Mesendoderm (in vitro differentiated cells): ENCODE measurements around the gene TRPM2.

Experiments used
- DNase-seq: peaks from one replicate; pipeline ENCODE4 v3.0.0; 2013
- H2AK5ac ChIP-seq: 2 replicates; pipeline ENCODE4 v1.6.1; 2013; ENCODE audit warnings: low read length, inconsistent platforms
- H2BK120ac ChIP-seq: 2 replicates; pipeline ENCODE4 v1.6.1; 2013; ENCODE audit warnings: low read depth, mild to moderate bottlenecking, low read length, moderate library complexity, mixed read lengths
- H2BK15ac ChIP-seq: replicated peaks from 2 replicates; pipeline ENCODE4 v1.6.1; 2013; ENCODE audit warnings: low read depth, mild to moderate bottlenecking, moderate library complexity
- H2BK5ac ChIP-seq: 2 replicates; pipeline ENCODE4 v1.6.1; 2013; ENCODE audit warnings: low read length, inconsistent platforms
- H3K18ac ChIP-seq: 2 replicates; pipeline ENCODE4 v1.6.1; 2013; ENCODE audit warnings: mild to moderate bottlenecking, low read length, mixed read lengths
- H3K23ac ChIP-seq: one replicate; pipeline ENCODE4 v1.6.1; 2013; ENCODE audit warnings: low read length
- H3K27ac ChIP-seq: 2 replicates; pipeline ENCODE4 v1.5.1; 2013; ENCODE audit warnings: low read depth, mild to moderate bottlenecking, inconsistent platforms, low read length, moderate library complexity
- H3K27me3 ChIP-seq: 2 replicates; pipeline ENCODE4 v1.6.1; 2013; ENCODE audit warnings: low read length, control low read depth, mild to moderate bottlenecking, inconsistent platforms; ENCODE audit not compliant: insufficient read depth, poor library complexity
- H3K36me3 ChIP-seq: 2 replicates; pipeline ENCODE4 v1.6.1; 2013; ENCODE audit warnings: low read length, inconsistent platforms; ENCODE audit not compliant: control insufficient read depth, insufficient read depth
- H3K4ac ChIP-seq: one replicate; pipeline ENCODE4 v1.6.1; 2013; ENCODE audit warnings: low read depth, mild to moderate bottlenecking, low read length, moderate library complexity
- H3K4me1 ChIP-seq: 2 replicates; pipeline ENCODE4 v1.6.1; 2013; ENCODE audit warnings: low read depth, low read length, inconsistent platforms; ENCODE audit not compliant: control insufficient read depth
- H3K4me2 ChIP-seq: 2 replicates; pipeline ENCODE4 v1.6.1; 2013; ENCODE audit warnings: low read length
- H3K4me3 ChIP-seq: 2 replicates; pipeline ENCODE4 v1.5.1; 2013; ENCODE audit warnings: mild to moderate bottlenecking, low read length
- H3K56ac ChIP-seq: one replicate; pipeline ENCODE4 v1.6.1; 2013; ENCODE audit warnings: low read length
- H3K79me1 ChIP-seq: 2 replicates; pipeline ENCODE4 v1.6.1; 2013; ENCODE audit warnings: low read length, inconsistent platforms
- H3K79me2 ChIP-seq: 2 replicates; pipeline ENCODE4 v1.6.1; 2013; ENCODE audit warnings: mild to moderate bottlenecking, low read length; ENCODE audit not compliant: control insufficient read depth, insufficient read depth
- H3K9ac ChIP-seq: 2 replicates; pipeline ENCODE4 v1.6.1; 2013; ENCODE audit warnings: low read length, inconsistent platforms
- H4K5ac ChIP-seq: one replicate; pipeline ENCODE4 v1.6.1; 2013; ENCODE audit warnings: low read length
- H4K8ac ChIP-seq: one replicate; pipeline ENCODE4 v1.6.1; 2013; ENCODE audit warnings: low read depth, mild to moderate bottlenecking, control low read depth, low read length, moderate library complexity
- WGBS: extraction: QIAGEN DNeasy Blood & Tissue Kit; methylation state at CpG from one replicate; pipeline ENCODE4 v1.1.7; 2013; ENCODE audit warnings: low lambda C conversion rate, missing lambda C conversion rate; ENCODE audit not compliant: insufficient coverage; ENCODE audit errors: extremely low coverage; 5-methylcytosine and 5-hydroxymethylcytosine counted together

The TRPM2 gene

DNA sequence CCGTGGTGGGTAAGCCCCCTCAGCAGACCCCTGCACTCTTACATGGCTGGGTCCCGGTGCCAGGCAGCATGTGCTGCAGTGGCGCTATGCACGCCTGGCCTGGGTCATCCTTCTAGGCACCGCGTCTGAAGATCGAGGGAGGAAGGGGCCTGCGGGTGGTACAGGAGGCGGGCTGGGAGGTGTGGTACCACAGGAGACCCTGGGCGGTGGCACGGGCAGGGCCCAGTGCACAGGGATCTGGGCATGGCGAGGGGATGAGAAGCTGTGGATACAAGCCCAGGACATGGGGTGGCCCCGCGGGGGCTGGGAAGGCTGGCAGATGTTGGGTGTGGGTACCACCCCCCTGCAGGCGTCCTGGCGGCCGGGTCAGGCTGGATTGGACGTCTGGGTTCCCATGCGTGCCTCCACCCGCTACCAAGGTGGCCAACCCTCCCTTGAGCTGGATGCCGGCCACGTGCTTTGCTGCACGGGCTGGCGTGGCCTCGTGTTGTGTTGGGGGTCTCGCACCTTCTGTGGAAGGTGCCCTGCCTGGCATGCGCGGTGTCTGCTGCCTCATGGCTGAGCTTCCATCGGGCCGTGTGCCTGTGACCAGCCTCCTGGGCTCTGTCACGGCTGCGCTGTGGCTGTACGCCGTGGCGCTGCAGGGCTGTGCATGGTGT, 33.9 kb upstream of the TRPM2 start:
- no peak overlapping the region for H3K4ac ChIP-seq
- no peak overlapping the region for H3K9ac ChIP-seq
- H4K5ac ChIP-seq, result no peak overlapping the region
- no CpG with 5 or more reads among the region's 35 CpGs for WGBS
- no peaks in the 10 kb centered on the region for H3K4me1 ChIP-seq
- H3K18ac ChIP-seq, result no peak overlapping the region
- H3K36me3 ChIP-seq, result no peaks in the 10 kb centered on the region
- H2BK5ac ChIP-seq, result no peak overlapping the region
- no peaks in the 10 kb centered on the region for H3K79me2 ChIP-seq
- H3K27me3 ChIP-seq, result no peaks in the 10 kb centered on the region
- H3K79me1 ChIP-seq, result no peaks in the 10 kb centered on the region
- H2BK15ac ChIP-seq, result no peak overlapping the region
- H3K23ac ChIP-seq, result no peak overlapping the region
- H4K8ac ChIP-seq, result no peak overlapping the region
- no peak overlapping the region for H3K27ac ChIP-seq
- H2AK5ac ChIP-seq, result no peak overlapping the region
- no peak for DNase-seq
- H2BK120ac ChIP-seq, result no peak overlapping the region
- H3K56ac ChIP-seq, result no peak overlapping the region
- H3K4me2 ChIP-seq, result no peak overlapping the region
- H3K4me3 ChIP-seq, result no peak overlapping the region

DNA sequence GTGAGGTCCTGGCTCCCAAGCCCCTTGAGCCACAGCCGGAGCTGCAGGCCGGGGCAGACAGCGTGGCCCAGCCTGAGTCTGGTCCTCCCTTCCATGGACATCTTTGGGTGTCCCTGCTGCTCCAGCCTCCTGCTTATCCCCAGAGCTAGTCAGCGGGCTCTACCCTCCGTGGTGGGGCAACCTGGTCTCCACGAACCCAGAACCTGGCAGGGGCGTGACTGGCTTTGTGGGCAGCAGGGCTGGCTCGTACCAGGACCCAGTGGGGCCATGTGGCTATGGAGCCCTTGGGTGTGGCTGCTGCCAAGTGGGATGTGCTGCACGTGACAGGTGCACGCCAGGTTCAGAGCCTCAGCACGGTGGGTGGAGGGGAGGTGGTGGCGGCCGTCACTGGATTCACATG, 32.6 kb upstream of the TRPM2 start:
- Histone ChIP-seq H4K8ac (no peak overlapping the region), H3K56ac (no peak overlapping the region), H3K4me2 (no peak overlapping the region), H3K4ac (no peak overlapping the region), H3K9ac (no peak overlapping the region), H3K23ac (no peak overlapping the region), H4K5ac (no peak overlapping the region), H2BK5ac (no peak overlapping the region), H3K4me1 (no peaks in the 10 kb centered on the region), H2AK5ac (no peak overlapping the region), H3K27ac (no peak overlapping the region), H3K36me3 (no peaks in the 10 kb centered on the region), H3K79me2 (no peaks in the 10 kb centered on the region), H3K27me3 (no peaks in the 10 kb centered on the region), H2BK120ac (no peak overlapping the region), H3K18ac (no peak overlapping the region), H2BK15ac (no peak overlapping the region), H3K4me3 (no peak overlapping the region), H3K79me1 (no peaks in the 10 kb centered on the region)
- WGBS, result no CpG with 5 or more reads among the region's 13 CpGs
- DNase-seq, result no peak

GRCh38 chr21:44321846-44322450, 31.5 kb upstream of the TRPM2 start:
- Histone ChIP-seq H3K4me2 (no peak overlapping the region), H2BK5ac (no peak overlapping the region), H3K56ac (no peak overlapping the region), H3K79me2 (no peaks in the 10 kb centered on the region), H3K36me3 (no peaks in the 10 kb centered on the region), H2BK15ac (no peak overlapping the region), H3K27ac (no peak overlapping the region), H3K9ac (no peak overlapping the region), H3K4me3 (no peak overlapping the region), H3K79me1 (no peaks in the 10 kb centered on the region), H3K27me3 (no peaks in the 10 kb centered on the region), H3K4me1 (no peaks in the 10 kb centered on the region), H3K18ac (no peak overlapping the region), H4K8ac (no peak overlapping the region), H4K5ac (no peak overlapping the region), H3K4ac (no peak overlapping the region), H2AK5ac (no peak overlapping the region), H3K23ac (no peak overlapping the region), H2BK120ac (no peak overlapping the region)
- WGBS, result no CpG with 5 or more reads among the region's 23 CpGs
- no peak for DNase-seq

- no peak overlapping the region for H4K8ac ChIP-seq
- H3K4me3 ChIP-seq, result no peak overlapping the region
These were observed 30.6 kb upstream of the TRPM2 start for GRCh38 chr21:44322621-44323325.

GRCh38 chr21:44323591-44323990, 29.8 kb upstream of the TRPM2 start:
- no peak overlapping the region for H2BK15ac ChIP-seq
- no peak overlapping the region for H3K18ac ChIP-seq
- no peak overlapping the region for H3K23ac ChIP-seq
- H3K27me3 ChIP-seq, result no peaks in the 10 kb centered on the region
- H3K4me1 ChIP-seq, result no peaks in the 10 kb centered on the region
- peaks cover 2% of the 10 kb centered on the region for H3K36me3 ChIP-seq
- H3K79me2 ChIP-seq, result no peaks in the 10 kb centered on the region
- H4K8ac ChIP-seq, result no peak overlapping the region
- H3K79me1 ChIP-seq, result no peaks in the 10 kb centered on the region
- DNase-seq, result no peak
- H3K4me3 ChIP-seq, result no peak overlapping the region
- no peak overlapping the region for H3K4me2 ChIP-seq
- no peak overlapping the region for H2BK5ac ChIP-seq
- no peak overlapping the region for H3K9ac ChIP-seq
- H3K27ac ChIP-seq, result no peak overlapping the region
- H3K56ac ChIP-seq, result no peak overlapping the region
- H2BK120ac ChIP-seq, result no peak overlapping the region
- no peak overlapping the region for H4K5ac ChIP-seq
- no peak overlapping the region for H3K4ac ChIP-seq
- no peak overlapping the region for H2AK5ac ChIP-seq
- no CpG with 5 or more reads among the region's 20 CpGs for WGBS

More at GRCh38 chr21:44322621-44323325, 30.6 kb upstream of the TRPM2 start:
- no peak overlapping the region for H4K5ac ChIP-seq
- no peak overlapping the region for H3K4ac ChIP-seq
- H2BK15ac ChIP-seq, result no peak overlapping the region
- H3K9ac ChIP-seq, result no peak overlapping the region
- H3K23ac ChIP-seq, result no peak overlapping the region
- no peak overlapping the region for H2BK120ac ChIP-seq
- H3K4me1 ChIP-seq, result no peaks in the 10 kb centered on the region
- H3K79me1 ChIP-seq, result no peaks in the 10 kb centered on the region
- no peaks in the 10 kb centered on the region for H3K79me2 ChIP-seq
- no CpG with 5 or more reads among the region's 38 CpGs for WGBS
- H3K18ac ChIP-seq, result no peak overlapping the region
- H3K4me2 ChIP-seq, result no peak overlapping the region
- DNase-seq, result no peak
- H3K27ac ChIP-seq, result no peak overlapping the region
- H3K27me3 ChIP-seq, result no peaks in the 10 kb centered on the region
- H2BK5ac ChIP-seq, result no peak overlapping the region
- peaks cover 2% of the 10 kb centered on the region for H3K36me3 ChIP-seq
- H3K56ac ChIP-seq, result no peak overlapping the region
- H2AK5ac ChIP-seq, result no peak overlapping the region
